HL-60/S4 treated with phorbol 12-myristate 13-acetate at 8.2 ng/mL for 4 days and 3 days (cell line): Measurements from ENCODE around the gene PLXNA1.

Experiments
- in situ Hi-C: fragments of 300-500 bp; cut with MboI; formaldehyde crosslinking; loops from 2 replicates; pipeline ENCODE4 v1.15.0; 2022; ENCODE audit warnings: low sequenced_read_pairs

Gene PLXNA1

DNA sequence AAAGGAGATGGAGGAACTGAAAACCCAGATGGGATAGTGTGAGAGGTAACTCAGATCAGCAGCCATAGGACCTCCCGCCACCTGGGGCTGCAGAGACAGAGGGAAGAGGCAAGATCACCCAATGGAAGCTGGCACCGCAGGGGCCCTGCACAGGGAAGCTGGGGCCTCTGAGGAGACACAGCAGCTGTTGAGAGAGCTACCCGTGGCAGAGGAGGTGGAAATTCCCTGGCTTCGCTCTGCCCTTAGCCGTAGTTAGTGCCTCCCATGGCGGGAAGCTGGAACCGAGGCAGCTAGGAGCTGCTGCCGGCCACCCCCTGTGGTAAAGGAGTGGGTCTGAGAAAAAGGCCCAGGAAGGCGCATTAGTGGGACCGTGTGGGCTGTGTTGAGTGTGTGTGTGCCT is 18.0 kb upstream of the PLXNA1 start:
- in situ Hi-C loops: no loop called here

DNA sequence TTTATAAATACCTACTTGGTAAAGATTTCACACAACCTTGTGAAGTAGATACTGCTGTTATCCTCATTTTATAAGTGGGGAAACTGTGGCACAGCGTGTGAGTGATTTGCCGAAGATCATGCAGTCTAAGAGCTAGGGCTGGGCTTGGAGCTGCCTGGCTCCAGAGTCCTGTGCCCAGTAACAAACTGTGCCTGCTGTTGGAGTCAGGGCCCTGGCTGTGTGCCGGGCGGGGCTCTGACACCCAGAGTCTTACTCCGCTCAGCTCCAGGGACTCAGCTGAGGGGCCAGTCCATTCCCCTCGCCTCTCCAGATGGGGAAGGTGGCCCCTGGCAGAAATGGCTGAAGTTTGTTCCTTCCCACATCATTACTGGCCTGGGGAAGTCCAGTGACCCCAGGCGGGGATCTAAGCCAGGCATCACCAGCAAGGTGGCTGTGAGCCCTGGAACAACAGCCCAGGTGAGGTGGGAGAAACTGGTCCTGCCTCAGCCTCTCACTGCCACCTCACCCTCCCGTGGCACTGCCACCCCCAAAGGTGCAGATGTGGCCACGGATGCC is 17.3 kb upstream of the PLXNA1 start:
- in situ Hi-C loops: no loop called here

DNA sequence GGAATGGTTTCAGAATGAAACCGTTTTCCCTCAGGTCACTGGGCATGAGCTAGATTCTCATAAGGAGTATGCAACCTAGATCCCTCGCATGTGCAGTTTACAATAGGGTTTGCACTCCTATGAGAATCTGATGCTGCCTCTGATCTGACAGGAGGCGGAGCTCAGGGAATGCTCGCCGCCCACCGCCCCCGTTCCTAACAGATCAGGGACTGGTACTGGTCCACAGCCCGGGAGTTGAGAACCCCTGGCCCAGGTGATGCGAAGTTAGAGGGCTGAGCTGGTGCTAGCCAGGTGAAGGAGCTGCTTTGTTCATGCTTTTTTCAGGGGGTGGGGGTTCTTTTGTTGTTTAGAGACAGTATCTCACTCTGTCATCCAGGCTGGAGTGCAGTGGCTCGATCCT is 15.5 kb upstream of the PLXNA1 start:
- in situ Hi-C loops: no loop called here

DNA sequence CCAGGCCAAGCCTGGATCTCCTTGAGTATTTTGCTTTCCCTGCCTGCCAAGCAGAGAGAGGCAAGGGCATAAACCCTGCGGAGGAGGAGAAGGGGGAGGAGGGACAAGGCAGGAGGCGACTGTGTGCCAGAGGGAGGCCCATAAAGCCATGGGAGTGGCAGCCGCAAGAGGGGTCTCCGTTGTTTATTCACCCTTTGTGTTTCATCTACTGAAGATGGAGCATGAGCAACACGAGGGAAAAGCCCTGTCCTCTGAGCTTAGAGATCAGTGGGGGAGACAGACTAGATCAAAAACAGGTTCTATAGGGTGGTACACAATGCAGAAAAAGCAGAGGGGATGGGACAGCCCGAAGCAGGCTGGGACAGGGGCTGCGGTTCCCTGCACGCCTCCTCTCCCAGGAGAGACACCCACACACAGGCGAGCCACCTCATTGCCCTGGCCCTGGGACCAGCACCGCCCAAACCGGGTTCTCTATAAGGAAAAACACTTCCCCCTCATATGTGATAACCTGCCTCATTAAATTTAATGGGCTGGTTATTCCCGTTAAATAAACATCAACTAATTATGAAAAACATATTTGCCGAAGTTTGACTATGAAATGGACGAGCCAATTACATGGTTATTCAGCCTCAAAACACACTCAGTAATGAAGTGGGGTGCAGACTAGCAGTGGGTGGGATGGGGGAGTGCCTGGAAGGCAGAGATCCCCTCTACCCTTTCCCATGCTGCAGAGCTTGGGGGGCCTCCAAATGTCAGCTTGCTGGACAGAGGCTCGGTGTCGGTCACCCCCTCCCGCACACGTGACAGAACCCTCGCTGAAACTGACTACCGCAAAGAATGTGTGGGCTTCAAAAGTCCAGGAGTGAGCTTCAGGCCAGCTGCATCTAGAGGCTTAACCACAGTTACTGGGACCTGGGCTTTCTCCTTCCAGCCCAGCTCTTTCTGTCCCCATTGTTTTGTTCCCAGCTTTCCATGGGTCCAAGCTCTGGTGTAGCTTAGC is 14.2 kb upstream of the PLXNA1 start:
- in situ Hi-C loops: no loop called here

DNA sequence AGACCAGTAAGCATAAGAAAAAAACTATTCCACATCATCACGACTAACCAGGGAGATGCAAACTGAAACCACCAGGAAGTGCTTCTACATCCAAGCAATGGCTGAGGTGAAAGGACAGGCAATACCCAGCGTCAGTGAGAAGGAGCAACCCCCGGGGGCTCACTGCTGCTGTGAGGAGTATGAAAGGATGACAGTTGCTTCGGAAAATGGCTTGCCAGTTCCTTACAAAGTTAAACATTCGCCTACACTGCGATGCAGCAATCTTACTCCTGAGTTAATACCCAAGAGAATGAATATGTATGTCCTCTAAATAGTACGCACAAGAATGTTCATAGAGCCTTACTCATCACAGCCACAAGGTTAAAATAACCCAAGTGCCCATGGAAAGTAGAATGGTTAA is 13.3 kb upstream of the PLXNA1 start:
- in situ Hi-C loops: no loop called here

DNA sequence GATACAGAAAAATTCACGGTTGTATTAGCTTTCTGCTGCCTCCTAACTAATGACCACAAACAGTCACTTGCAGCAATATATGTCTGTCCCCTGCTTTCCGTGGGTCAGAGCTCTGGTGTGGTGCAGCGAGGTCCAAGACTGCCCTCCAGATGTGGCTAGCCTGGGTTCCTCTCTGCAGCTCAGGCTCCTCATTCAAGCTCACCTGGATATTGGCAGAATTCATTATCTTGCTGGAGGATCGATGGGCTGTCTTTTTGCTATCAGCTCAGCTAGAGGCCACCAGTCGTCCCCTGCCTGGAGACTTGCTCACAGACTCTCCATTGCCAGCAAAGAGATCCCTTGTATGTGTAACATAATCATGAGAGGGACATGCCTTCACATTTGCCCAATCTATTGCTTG is 12.8 kb upstream of the PLXNA1 start:
- in situ Hi-C loops: no loop called here

DNA sequence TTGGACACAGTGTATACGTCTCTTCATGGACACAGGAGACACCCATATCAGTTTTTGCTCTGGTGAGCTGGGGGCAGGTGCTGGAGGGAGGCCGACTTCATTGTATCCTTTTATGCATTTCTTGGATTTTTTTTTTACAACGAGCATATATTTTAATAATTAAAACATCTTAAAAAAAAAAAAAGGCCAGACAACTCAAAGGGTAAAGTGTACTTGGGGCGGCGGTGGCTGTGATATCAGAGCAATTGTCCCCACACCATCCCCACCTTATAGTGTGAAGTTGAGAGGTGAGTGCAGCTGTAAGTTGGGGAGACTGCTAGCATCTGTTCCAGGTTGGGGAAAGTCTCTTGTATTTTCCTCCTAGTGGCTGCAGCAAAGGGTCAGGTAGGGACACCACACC is 12.0 kb upstream of the PLXNA1 start:
- in situ Hi-C loops: no loop called here

DNA sequence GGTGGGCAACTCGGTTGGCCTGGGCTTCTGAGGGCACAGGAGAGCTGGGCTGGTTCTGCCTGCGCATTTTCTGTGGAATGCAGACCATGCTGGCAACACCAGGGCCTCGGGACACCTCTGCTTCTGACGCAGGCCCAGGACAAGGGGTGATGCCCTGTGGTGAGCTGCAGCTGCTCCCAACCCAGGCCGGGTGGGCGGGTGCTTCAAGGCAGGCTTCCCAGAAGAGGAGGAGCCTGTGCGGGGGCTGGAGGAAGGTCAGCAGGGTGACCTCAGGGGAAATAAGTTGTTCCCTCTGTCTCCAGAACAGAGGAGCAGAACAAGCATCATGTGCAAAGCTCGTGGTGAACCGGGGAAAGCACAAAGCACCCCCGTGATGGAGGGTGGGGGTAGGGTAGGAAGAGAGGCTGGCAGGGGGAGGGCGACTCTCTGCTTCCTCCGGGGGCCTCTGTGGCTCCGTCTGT is 11.0 kb upstream of the PLXNA1 start:
- in situ Hi-C loops: no loop called here

DNA sequence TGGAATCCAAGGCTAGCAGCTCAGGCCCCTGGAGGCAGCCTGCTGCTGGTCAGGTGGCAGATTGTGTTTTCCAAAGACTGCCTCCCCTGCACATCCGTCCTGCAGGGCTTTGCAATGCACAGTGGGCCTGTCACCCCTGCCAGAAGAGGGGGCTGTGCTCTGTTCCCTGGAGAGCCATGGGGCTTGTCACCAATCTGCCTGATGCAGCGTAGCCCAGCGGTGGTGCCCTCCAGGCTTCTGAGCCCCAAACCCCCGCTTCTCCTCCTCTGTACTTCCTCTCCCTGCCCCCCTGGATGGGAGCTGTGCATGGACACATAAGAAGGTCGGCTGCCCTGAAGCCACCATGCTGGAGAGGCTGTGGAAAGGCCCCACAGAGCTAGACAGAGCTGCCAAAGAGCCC is 10.0 kb upstream of the PLXNA1 start:
- in situ Hi-C loops: no loop called here

DNA sequence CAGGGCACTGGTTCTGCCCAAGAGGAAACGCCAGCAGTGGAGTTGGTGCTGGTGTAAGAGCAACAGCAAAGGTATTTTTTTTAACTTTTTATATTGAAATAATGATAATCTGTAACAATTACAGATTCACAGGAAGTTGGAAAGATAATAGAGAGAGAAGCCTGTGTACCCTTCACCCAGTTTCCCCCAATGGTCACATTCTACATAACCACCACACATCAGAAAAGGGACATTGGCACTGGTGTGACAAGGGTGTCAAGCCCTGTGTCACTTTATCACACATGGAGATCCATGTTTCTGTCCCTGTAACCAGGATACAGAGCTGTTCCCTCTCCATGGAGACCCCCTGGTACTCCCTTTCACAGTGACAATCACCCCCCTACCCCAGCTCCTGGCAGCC is 9.1 kb upstream of the PLXNA1 start:
- in situ Hi-C loops: no loop called here

DNA sequence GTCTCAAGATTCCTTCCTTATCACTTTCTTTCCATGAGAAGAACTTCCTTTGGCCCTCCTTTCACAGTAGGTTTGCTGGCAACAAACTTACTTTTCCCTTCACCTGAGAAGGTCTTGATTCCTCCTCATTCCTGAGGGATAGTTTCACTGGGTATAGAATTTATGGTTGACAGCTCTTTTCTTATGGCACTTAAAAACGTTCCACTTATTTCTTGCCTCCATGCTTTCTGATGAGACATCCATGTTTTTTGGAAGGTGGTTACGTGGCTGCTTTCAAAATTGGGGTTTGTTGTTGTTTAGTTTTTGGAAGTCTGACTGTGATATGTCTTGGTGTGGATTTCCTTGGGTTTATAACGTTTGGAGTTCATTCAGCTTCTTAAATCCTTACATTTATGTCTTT is 8.2 kb upstream of the PLXNA1 start:
- in situ Hi-C loops: loop anchor here (25.0 kb wide), 1 partner anchor 212 kb away; no protein-coding TSS in a partner anchor

DNA sequence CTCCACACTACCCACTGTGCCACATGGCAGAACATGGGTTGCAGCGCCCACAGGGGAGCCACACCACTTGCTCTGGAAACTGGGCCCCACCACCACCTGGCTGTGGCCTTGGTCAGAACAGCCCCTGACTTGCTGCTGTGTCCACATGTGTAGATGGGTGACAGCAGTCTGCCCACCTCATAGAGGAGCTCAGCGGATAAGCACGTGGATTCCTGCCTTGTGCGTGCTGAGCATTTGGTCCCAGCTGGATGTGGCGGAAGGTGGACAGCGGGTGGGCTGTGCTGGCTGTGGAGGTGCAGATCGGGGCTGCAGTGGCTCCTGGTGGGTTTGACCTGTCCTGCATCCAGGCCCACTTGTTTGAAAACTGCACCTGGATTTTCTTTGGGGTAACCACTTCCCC is 6.0 kb upstream of the PLXNA1 start:
- in situ Hi-C loops: loop anchor here (25.0 kb wide), 1 partner anchor 215 kb away; no protein-coding TSS in a partner anchor

DNA sequence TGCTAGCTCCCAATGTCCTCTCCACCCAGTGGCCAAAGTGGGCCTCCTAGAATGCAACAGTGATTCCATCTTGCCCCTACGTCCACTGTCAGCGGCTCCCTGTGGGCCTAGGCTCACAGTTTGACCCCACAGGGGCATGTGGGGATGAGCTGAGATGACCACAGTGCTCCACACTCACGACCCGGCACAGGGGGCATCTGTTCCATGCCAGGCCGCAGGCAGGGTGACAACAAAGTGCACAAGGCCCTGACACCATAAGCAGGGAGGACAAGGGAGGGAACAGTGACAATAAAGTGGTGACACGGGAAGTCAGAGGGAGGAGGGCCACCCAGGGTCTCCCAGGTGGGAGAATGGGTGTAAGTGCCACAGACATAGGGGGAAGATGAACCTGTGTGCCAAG is 5.1 kb upstream of the PLXNA1 start:
- in situ Hi-C loops: loop anchor here (25.0 kb wide), 1 partner anchor 216 kb away; no protein-coding TSS in a partner anchor

DNA sequence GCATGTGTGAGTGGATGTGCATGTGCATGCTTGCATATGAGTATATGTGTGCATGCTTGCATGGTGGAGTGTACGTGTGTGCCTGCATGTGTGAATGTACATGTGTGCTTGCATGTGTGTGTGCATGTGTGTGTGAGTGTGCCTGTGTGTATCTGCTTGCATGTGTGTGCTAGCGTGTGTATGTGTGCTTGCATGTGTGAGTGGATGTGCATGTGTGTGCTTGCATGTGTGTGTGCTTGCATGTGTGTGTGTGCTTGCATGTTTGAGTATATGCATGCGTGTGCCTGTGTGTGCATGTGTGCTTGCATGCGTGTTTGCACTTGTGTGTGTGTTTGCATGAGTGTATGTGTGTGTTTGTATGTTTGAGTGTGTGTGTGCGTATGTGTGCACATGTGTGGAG is 4.6 kb upstream of the PLXNA1 start:
- in situ Hi-C loops: loop anchor here (25.0 kb wide), 1 partner anchor 216 kb away; no protein-coding TSS in a partner anchor

DNA sequence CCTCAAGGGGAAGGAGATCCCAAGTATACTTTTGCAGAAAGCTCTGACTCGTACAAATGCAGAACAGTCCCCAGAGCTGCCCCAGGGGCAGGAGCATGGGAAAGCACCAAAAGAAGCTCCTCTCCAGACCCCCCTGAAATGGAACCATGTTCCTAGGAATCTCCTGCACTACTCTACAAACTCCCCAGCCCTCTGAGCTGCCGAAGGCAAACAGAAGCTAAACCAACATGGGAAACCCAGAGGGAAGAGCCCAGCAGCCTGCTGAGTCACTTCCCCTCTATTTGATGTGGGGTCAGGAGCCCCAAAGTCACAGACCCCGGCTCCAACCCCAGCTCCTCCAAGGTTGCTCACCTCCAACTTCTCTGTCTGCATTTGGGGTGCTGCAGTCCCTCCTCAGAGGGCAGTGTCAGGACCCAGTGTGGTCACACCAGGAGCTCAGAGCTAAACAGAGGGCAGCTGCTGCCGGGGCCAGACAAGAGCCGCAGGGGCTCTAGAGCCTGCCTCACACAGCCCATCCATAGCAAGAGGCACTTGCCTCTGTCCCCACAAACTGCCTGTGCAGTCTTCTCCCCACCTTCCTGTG is 3.8 kb upstream of the PLXNA1 start:
- in situ Hi-C loops: loop anchor here (25.0 kb wide), 1 partner anchor 217 kb away; no protein-coding TSS in a partner anchor

DNA sequence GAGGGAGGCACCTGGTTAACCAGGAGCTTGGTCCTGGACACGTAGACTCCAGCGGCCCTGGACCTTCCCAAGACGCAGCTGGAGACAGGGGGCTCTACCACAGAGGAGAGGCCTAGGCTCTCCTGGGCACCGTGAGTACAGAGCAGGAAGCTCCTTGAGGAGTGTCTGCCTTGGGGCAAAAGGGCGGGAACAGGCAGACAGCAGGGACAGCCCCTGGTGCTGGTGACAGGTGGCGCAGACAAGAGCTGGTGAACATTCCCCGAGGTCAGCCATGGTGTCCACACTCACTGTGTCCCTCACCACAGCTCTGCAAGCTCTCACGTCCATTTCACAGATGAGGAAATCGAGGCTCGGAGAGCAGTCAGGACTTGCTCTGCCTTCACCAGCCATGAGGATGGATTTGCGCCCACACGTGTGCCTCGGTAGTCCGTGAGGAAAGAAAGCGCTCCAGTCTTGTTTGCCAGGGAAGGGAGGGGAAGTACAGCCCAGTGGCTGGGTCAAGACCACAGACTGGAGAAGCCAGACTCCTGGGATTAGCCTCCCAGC is 2.6 kb upstream of the PLXNA1 start:
- in situ Hi-C loops: loop anchor here (10.0 to 25.0 kb wide), 2 partner anchors 218 to 306 kb away; no protein-coding TSS in a partner anchor

DNA sequence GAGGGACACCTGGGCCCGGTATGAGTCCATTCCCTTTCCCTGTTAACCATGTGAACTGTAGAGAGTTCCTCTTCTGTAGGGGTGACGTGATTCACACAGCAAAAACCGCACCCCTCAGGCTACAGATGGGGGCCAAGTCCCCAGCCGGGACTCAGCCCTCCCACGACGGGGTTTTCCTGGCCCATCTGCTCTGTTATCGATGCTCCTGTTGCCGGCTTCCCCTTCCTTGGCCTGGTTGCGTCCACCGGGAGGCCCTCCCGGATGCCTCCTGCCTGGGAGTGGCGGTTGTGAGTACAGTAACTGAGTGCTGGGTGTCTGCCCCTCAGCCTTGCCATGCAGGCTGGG is 817 bp upstream of the PLXNA1 start:
- in situ Hi-C loops: loop anchor here (10.0 to 25.0 kb wide), 2 partner anchors 220 to 307 kb away; no protein-coding TSS in a partner anchor

DNA sequence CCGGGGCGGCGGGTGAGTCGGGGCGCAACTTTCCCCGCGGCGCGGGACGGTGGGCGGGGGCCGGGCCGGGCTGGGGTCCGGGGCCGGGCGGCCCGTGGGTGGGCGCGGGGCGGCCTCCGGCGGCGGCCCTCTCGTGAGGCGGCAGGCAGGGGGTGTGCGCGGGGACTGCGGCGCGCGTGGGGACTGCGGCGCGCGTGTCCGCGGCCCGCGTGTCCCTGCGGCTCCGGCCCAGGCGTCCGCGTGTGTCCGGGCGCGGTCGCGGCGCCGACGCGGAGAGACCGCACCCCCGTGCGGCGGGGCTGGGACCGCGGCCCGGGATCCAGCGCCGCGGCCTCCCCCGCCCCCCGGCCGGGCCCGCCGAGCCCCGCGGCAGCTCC is 349 bp downstream of the PLXNA1 start:
- in situ Hi-C loops: loop anchor here (10.0 to 25.0 kb wide), 2 partner anchors 221 to 308 kb away; no protein-coding TSS in a partner anchor

DNA sequence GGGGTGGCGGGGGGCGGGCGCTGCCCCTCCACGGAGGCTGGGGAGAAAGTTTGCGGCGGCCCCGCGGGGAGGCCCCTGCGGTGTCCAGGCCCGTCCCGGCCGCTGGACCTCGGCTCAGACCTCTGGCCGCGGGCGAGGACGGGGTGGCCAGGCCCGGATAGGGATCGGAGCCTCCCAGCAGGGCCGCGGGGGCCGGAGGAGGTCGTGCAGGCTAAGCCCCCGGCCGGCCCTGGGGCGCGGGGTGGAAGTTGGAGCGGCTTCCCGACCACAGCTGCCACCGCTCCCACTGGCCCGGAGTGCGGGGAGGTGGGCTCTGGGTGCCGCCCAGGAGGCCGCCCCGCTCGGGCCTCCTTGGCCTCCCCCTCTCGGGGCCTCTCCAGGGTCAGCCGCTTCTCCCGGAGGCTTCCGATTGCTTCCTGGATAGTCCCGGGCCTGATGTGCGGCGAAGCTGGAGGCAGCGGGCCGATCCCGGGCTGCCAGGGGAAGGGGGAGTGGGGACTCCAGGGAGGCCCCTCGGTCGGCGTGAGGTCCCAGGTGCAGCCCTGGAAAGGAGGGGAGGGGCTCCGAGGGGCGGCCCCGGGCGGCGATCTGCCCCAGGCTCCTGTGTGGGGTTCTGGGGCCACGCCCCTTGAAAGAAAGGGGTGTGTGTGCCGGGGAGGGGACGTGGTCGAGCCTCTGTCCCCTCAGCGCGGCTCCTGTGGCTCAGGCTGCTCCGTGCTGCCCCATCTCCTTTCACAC is 907 bp downstream of the PLXNA1 start:
- in situ Hi-C loops: loop anchor here (10.0 to 25.0 kb wide), 2 partner anchors 222 to 309 kb away; no protein-coding TSS in a partner anchor

DNA sequence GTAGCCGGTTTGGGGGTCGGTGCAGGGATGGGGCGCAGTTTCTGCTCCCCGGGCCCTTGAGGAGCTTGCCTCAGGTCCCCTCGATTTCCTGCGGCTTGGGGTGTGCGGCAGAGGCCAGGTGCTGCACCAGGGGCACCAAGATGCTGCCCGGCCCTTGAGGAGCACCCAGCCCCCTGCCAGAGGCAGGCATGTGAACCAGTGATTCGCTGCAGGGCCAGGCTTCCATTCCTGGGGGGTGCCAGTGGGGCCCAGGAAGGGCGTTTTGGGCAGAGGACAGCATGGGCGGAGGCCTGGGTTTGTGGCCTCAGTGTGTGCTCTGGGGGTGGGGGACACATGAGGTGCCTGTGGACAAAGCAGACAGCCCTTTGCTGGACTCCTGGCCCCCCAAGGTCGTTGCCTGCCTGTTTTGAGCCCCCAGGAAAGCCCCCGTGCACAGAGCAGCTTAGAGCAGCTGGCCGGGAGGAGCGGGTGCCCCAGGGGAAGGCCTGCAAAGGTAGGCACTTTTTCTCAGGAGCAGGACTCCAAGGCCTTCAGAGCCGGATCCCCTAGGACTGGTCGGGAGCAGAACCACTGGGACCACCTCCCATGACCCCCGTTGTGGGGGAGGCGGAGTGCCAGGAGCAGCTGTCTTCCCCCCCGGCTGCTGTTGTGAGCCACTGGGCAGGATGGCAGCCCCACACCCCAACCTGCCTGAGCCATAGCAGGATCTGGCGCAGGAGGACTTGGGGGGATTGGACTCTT is 1.6 kb downstream of the PLXNA1 start:
- in situ Hi-C loops: loop anchor here (10.0 to 25.0 kb wide), 2 partner anchors 222 to 310 kb away; no protein-coding TSS in a partner anchor
